Esophagus squamous epithelium (tissue), 5 donors: Measurements from ENCODE around the gene ZNF333. TPM values are rescaled to one million over a fixed set of nuclear protein-coding genes. Genes with fewer than 3 reads are reported as not detected.

Experiments
- DNase-seq: peaks from one replicate; lab custom pipeline; 2025; lab: John Stamatoyannopoulos, UW
- H3K27ac ChIP-seq, 4 donors: fragments of 200-600 bp; sonication (generic); one replicate each; pipeline ENCODE4 v1.5.1; 2016 to 2019; ENCODE audit warnings: mild to moderate bottlenecking in 1 of 4
- H3K27me3 ChIP-seq, 4 donors: fragments of 200-600 bp; sonication (generic); 1 replicate in 3 of 4; 2 replicates in 1 of 4; pipeline versions ENCODE4 v1.5.1 to v1.6.0; 2017 to 2021; ENCODE audit warnings: antibody characterized with exemption in 1 of 4
- H3K36me3 ChIP-seq, 3 donors: fragments of 200-600 bp; sonication (generic); one replicate each; pipeline ENCODE4 v1.5.1; 2016 to 2019
- H3K4me1 ChIP-seq, 3 donors: fragments of 200-600 bp; sonication (generic); one replicate each; pipeline ENCODE4 v1.5.1; 2017 to 2019
- H3K4me3 ChIP-seq, 4 donors: fragments of 200-600 bp; sonication (generic); 1 replicate in 3 of 4; 2 replicates in 1 of 4; pipeline ENCODE4 v1.5.1; 2016 to 2019; ENCODE audit warnings: mild to moderate bottlenecking in 2 of 4, moderate library complexity in 1 of 4
- H3K9me3 ChIP-seq, 3 donors: fragments of 200-600 bp; sonication (generic); one replicate each; pipeline ENCODE4 v1.5.1; 2016 to 2019
- CTCF ChIP-seq, 6 experiments: fragments of 450-650 bp in 4 of 6; fragments of 200-600 bp in 2 of 6; sonication (generic) in 2 of 6; IDR thresholded peaks; one replicate each; pipeline ENCODE4 v1.5.1; 2016 to 2019; ENCODE audit warnings: antibody characterized with exemption in 6 of 6, mild to moderate bottlenecking in 4 of 6, moderate library complexity in 4 of 6
- POLR2A ChIP-seq, 4 donors: fragments of 450-650 bp; IDR thresholded peaks; one replicate each; pipeline ENCODE4 v1.6.1; 2017; ENCODE audit warnings: antibody characterized with exemption in 4 of 4, mild to moderate bottlenecking in 4 of 4, moderate library complexity in 3 of 4
- WGBS, 2 donors: methylation state at CpG; one replicate each; pipeline ENCODE4 v1.1.5; 2018; 5-methylcytosine and 5-hydroxymethylcytosine counted together
- intact Hi-C: fragments of 100-400 bp; cut with DNase I; formaldehyde crosslinking; loops from one replicate; pipeline ENCODE4 v1.15.0; 2022
- total RNA-seq, 4 donors: library from RNA; depleted of rRNA; stranded (reverse); fragments of >200 nt; gene quantifications; one replicate each; pipeline ENCODE4 v1.1.0, GENCODE V29; 2016
- donor health status: DM: yes; HTN: yes; CAD: no.

Gene ZNF333
- total RNA-seq, result 10 to 100 TPM in 1 of 4 donors, 1 to 10 TPM in 3; 1.1 to 20.2 (median 3.9) TPM

GRCh38 chr19:14689598-14690503, at the start of gene ZNF333:
Gene ZNF333, plus strand, starts transcription at chr19:14690048. Its CDS starts 3,444 bp downstream, at chr19:14693492.
- 0 to 1% methylated on average over 3 to 8 of the region's 66 CpGs for WGBS, 2 donors
- peak; percentile 81 for DNase-seq

GRCh38 chr19:14648506-14648905, 41.3 kb upstream of the ZNF333 start:
- WGBS, 2 donors, result 91 to 97% methylated on average over 2 of the region's 2 CpGs

More at GRCh38 chr19:14689598-14690503, at the start of gene ZNF333:
- Histone ChIP-seq H3K4me1 (peaks cover 0 to 29% (median 8%) of the 10 kb centered on the region in 3 donors), H3K9me3 (no peaks in the 10 kb centered on the region), H3K4me3 (peak within 1 kb of the TSS; percentile 50 to 88 (median 62)), H3K36me3 (peaks cover 0 to 16% (median 2%) of the 10 kb centered on the region in 3 donors), H3K27ac (peak within 1 kb of the TSS; percentile 93 to 97 (median 94)), H3K27me3 (no peaks in the 10 kb centered on the region)
- intact Hi-C loops, result loop anchor here (5.0 kb wide), 1 partner anchor 118 kb away; the partner anchor contains the start of gene NDUFB7
- TF ChIP-seq POLR2A (IDR thresholded peaks at IDR 0.05) (peak in 2 of 4 donors; percentile 57 to 62), CTCF (IDR thresholded peaks at IDR 0.05) (peak in 1 of 6 experiments; percentile 21)

GRCh38 chr19:14649020-14649419, 40.8 kb upstream of the ZNF333 start:
- H3K4me1 ChIP-seq, result no peaks in the 10 kb centered on the region

More at GRCh38 chr19:14648506-14648905, 41.3 kb upstream of the ZNF333 start:
- intact Hi-C loops, result no loop called here
- no peak overlapping the region for H3K4me3 ChIP-seq
- no peak overlapping the region for H3K27ac ChIP-seq
- no peak for TF ChIP-seq CTCF (IDR thresholded peaks at IDR 0.05)
- TF ChIP-seq POLR2A (IDR thresholded peaks at IDR 0.05), result no peak
- DNase-seq, result no peak
- no peaks in the 10 kb centered on the region for H3K36me3 ChIP-seq
- no peaks in the 10 kb centered on the region for H3K9me3 ChIP-seq
- H3K27me3 ChIP-seq, result peaks cover 0 to 42% (median 0%) of the 10 kb centered on the region in 4 donors
- no peaks in the 10 kb centered on the region for H3K4me1 ChIP-seq

GRCh38 chr19:14650161-14650560, 39.7 kb upstream of the ZNF333 start:
- Histone ChIP-seq H3K36me3 (no peaks in the 10 kb centered on the region), H3K27ac (no peak overlapping the region), H3K4me3 (no peak overlapping the region), H3K27me3 (peaks cover 0 to 29% (median 0%) of the 10 kb centered on the region in 4 donors), H3K4me1 (no peaks in the 10 kb centered on the region), H3K9me3 (no peaks in the 10 kb centered on the region)
- no peak for DNase-seq
- intact Hi-C loops, result no loop called here
- WGBS, 2 donors, result 66 to 72% methylated on average over 2 of the region's 2 CpGs
- TF ChIP-seq POLR2A (IDR thresholded peaks at IDR 0.05) (no peak), CTCF (IDR thresholded peaks at IDR 0.05) (no peak)

More at GRCh38 chr19:14649020-14649419, 40.8 kb upstream of the ZNF333 start:
- intact Hi-C loops, result no loop called here
- Histone ChIP-seq H3K36me3 (no peaks in the 10 kb centered on the region), H3K4me3 (no peak overlapping the region), H3K9me3 (no peaks in the 10 kb centered on the region), H3K27ac (no peak overlapping the region), H3K27me3 (peaks cover 0 to 38% (median 0%) of the 10 kb centered on the region in 4 donors)
- TF ChIP-seq CTCF (IDR thresholded peaks at IDR 0.05) (no peak), POLR2A (IDR thresholded peaks at IDR 0.05) (no peak)
- no peak for DNase-seq
- WGBS, 2 donors, result 69 to 70% methylated on average over 4 of the region's 4 CpGs
